HepG2 (cell line): ENCODE results near the gene MDP1. TPM values are rescaled to one million over a fixed set of nuclear protein-coding genes. Genes with fewer than 3 reads are reported as not detected.
A peak's percentile ranks its signal among the peaks of the same experiment; 100 is the strongest.

Experiments
- ATAC-seq: fragments of 200-7000 bp; cut with Tn5 transposase; 3 replicates; pipeline ENCODE4 v1.9.1; 2020; ENCODE audit warnings: mild to moderate bottlenecking, moderate library complexity
- BruUV-seq: library from RNA; stranded (reverse); fragments of 400-500 nt; replicated peaks from 2 replicates; lab custom pipeline; 2021; lab: Mats Ljungman, UMichigan
- CTCF ChIA-PET: fragments of 300-600 bp; formaldehyde crosslinking; extraction: SDS; loops from one replicate; lab custom pipeline; 2021; ENCODE audit warnings: low total read pairs, inconsistent platforms, low intra/inter-chr PET ratio; lab: Yijun Ruan, JAX
- POLR2A ChIA-PET: fragments of 350-600 bp; sonication (Branson Sonifier 250); formaldehyde crosslinking; loops from one replicate; lab custom pipeline; 2020; ENCODE audit warnings: antibody characterized with exemption, inconsistent platforms; lab: Yijun Ruan, JAX
- DNase-seq: peaks from one replicate; pipeline ENCODE4 v3.0.0-alpha.2; 2015; ENCODE audit warnings: low spot score
- FAIRE-seq: peaks from 3 replicates; lab custom pipeline; 2011; peaks lifted over from hg19 to GRCh38; lab: Jason Lieb, UNC
- H2AFZ ChIP-seq: one replicate; pipeline ENCODE4 v1.6.1; 2011; ENCODE audit warnings: low read length, inconsistent platforms
- H3K27ac ChIP-seq: fragments of 300-600 bp; 3 replicates; pipeline ENCODE4 v1.8.0; 2011; ENCODE audit warnings: mixed run types, mild to moderate bottlenecking, mixed read lengths, low read length, inconsistent platforms; ENCODE audit not compliant: insufficient read depth; ENCODE audit errors: extremely low read length
- H3K27me3 ChIP-seq, 2 experiments: fragments of 200-600 bp in 1 of 2; 2 replicates in 1 of 2; 3 replicates in 1 of 2; pipeline versions ENCODE4 v1.6.0 to v1.8.0; 2011; ENCODE audit warnings: low read length in 2 of 2, mild to moderate bottlenecking in 2 of 2, moderate library complexity in 2 of 2, inconsistent platforms in 1 of 2; ENCODE audit not compliant: insufficient read depth in 2 of 2, control insufficient read depth in 1 of 2
- H3K36me3 ChIP-seq, 2 experiments: fragments of 200-600 bp in 1 of 2; replicated peaks in 1 of 2; 2 replicates in 1 of 2; 3 replicates in 1 of 2; pipeline versions ENCODE4 v1.5.1 to v1.8.0; 2011; ENCODE audit warnings: low read length in 2 of 2, inconsistent platforms in 1 of 2; ENCODE audit not compliant: insufficient read depth in 2 of 2, control insufficient read depth in 1 of 2
- H3K4me1 ChIP-seq: 2 replicates; pipeline ENCODE4 v1.5.1; 2012; ENCODE audit warnings: low read length, inconsistent platforms; ENCODE audit not compliant: insufficient read depth
- H3K4me2 ChIP-seq: 2 replicates; pipeline ENCODE4 v1.6.0; 2011; ENCODE audit warnings: low read depth, low read length, inconsistent platforms
- H3K4me3 ChIP-seq, 3 experiments: fragments of 200-600 bp in 1 of 3; sonication (generic), shearing (Covaris generic) in 1 of 3; replicated peaks in 1 of 3; 2 replicates each; pipeline ENCODE4 v1.5.1; 2011 to 2016; ENCODE audit warnings: low read length in 3 of 3, inconsistent platforms in 2 of 3, low read depth in 2 of 3, mild to moderate bottlenecking in 2 of 3, control low read depth in 1 of 3, mixed read lengths in 1 of 3; ENCODE audit not compliant: insufficient read depth in 1 of 3
- H3K79me2 ChIP-seq: one replicate; pipeline ENCODE4 v1.6.1; 2011; ENCODE audit warnings: low read length, inconsistent platforms; ENCODE audit not compliant: insufficient read depth
- H3K9ac ChIP-seq: 2 replicates; pipeline ENCODE4 v1.6.0; 2011; ENCODE audit warnings: mild to moderate bottlenecking, low read depth, low read length, inconsistent platforms; ENCODE audit not compliant: insufficient read depth
- H3K9me3 ChIP-seq: 2 replicates; pipeline ENCODE4 v1.5.1; 2012; ENCODE audit warnings: mild to moderate bottlenecking, low read length
- H4K20me1 ChIP-seq: 2 replicates; pipeline ENCODE4 v1.6.0; 2011; ENCODE audit warnings: inconsistent platforms, mild to moderate bottlenecking, low read length, moderate library complexity; ENCODE audit not compliant: insufficient read depth
- AGO2 ChIP-seq: fragments of 200-400 bp; formaldehyde crosslinking; optimal IDR thresholded peaks from 2 replicates; pipeline ENCODE3; 2017; ENCODE audit warnings: mild to moderate bottlenecking, low read depth, low read length, moderate library complexity
- DR1 ChIP-seq: sonication (generic); formaldehyde crosslinking; IDR thresholded peaks from 2 replicates; pipeline ENCODE4 v1.8.0; 2021; ENCODE audit warnings: mild to moderate bottlenecking, missing genetic modification reagents, inconsistent platforms
- EEA1 ChIP-seq: sonication (generic); formaldehyde crosslinking; IDR thresholded peaks from 2 replicates; pipeline ENCODE4 v1.5.1; 2020; ENCODE audit warnings: mild to moderate bottlenecking, missing genetic modification reagents, borderline replicate concordance
- HCFC1 ChIP-seq: fragments of 150-350 bp; IDR thresholded peaks from 2 replicates; pipeline ENCODE4 v1.6.1; 2014; ENCODE audit warnings: low read depth, low read length
- MAFF ChIP-seq: IDR thresholded peaks from 2 replicates; pipeline ENCODE4 v1.6.1; 2011; ENCODE audit warnings: low read depth, low read length, improper control_type of control experiment
- MAFK ChIP-seq, 2 experiments: IDR thresholded peaks in 1 of 2; conservative IDR thresholded peaks in 1 of 2; 2 replicates each; pipeline ENCODE4 v1.6.1; 2011; ENCODE audit warnings: improper control_type of control experiment in 2 of 2, low read length in 2 of 2
- MXI1 ChIP-seq: IDR thresholded peaks from 3 replicates; pipeline ENCODE4 v1.6.1; 2012; ENCODE audit warnings: low read depth, low read length, inconsistent platforms, borderline replicate concordance
- PAF1 ChIP-seq: IDR thresholded peaks from 2 replicates; pipeline ENCODE4 v1.6.1; 2016; ENCODE audit warnings: missing genetic modification reagents, missing compliant biosample characterization
- POLR2AphosphoS2 ChIP-seq: IDR thresholded peaks from 2 replicates; pipeline ENCODE4 v1.6.1; 2011; ENCODE audit warnings: low read depth, low read length, improper control_type of control experiment
- SKI ChIP-seq: fragments of 450-650 bp; IDR thresholded peaks from one replicate; pipeline ENCODE4 v1.6.1; 2018; ENCODE audit warnings: mild to moderate bottlenecking; ENCODE audit not compliant: partially characterized antibody
- ZBTB3 ChIP-seq: sonication (generic); formaldehyde crosslinking; IDR thresholded peaks from 2 replicates; pipeline ENCODE4 v1.4.0; 2020; ENCODE audit warnings: low read depth, mild to moderate bottlenecking, moderate library complexity, missing genetic modification reagents, borderline replicate concordance
- ZNF136 ChIP-seq: sonication (generic); formaldehyde crosslinking; IDR thresholded peaks from 2 replicates; pipeline ENCODE4 v1.8.1; 2022; ENCODE audit warnings: low read depth, mild to moderate bottlenecking, moderate library complexity, missing genetic modification reagents
- ZNF382 ChIP-seq: sonication (generic); formaldehyde crosslinking; IDR thresholded peaks from 2 replicates; pipeline ENCODE4 v1.5.0; 2020; ENCODE audit warnings: missing genetic modification reagents, mild to moderate bottlenecking, borderline replicate concordance
- ZNF570 ChIP-seq: sonication (generic); formaldehyde crosslinking; IDR thresholded peaks from 2 replicates; pipeline ENCODE4 v1.4.0; 2020; ENCODE audit warnings: mild to moderate bottlenecking, missing genetic modification reagents, borderline replicate concordance
- WGBS: methylation state at CpG from one replicate; pipeline ENCODE4 v1.1.6; 2017; ENCODE audit warnings: low lambda C conversion rate; 5-methylcytosine and 5-hydroxymethylcytosine counted together
- in situ Hi-C: cut with HindIII; loops from 2 replicates; pipeline ENCODE4 v1.10.0; 2017; ENCODE audit warnings: low pct_unique_long_range_greater_than_20kb; ENCODE audit not compliant: extremely low pct_ligation_motif_present
- intact Hi-C: fragments of 100-400 bp; cut with micrococcal nuclease; formaldehyde crosslinking; loops from one replicate; pipeline ENCODE4 v1.10.0; 2022; ENCODE audit not compliant: unreplicated experiment
- polyA plus RNA-seq, 8 experiments: library from polyadenylated mRNA; depleted of rRNA in 3 of 8; stranded (reverse) in 7 of 8; unstranded in 1 of 8; fragments of >200 nt; fragmentation: Illumina TruSeq in 4 of 8; extraction: Trizol in 4 of 8; gene quantifications; 2 replicates each; pipeline versions ENCODE4 v1.2.1 to v1.2.3, GENCODE V29; 2011 to 2016; ENCODE audit warnings: low read depth in 4 of 8, missing spikeins in 1 of 8, mixed read lengths in 1 of 8; ENCODE audit not compliant: insufficient read depth in 1 of 8
- total RNA-seq, 5 experiments: library from RNA; depleted of rRNA; stranded (reverse); fragments of >200 nt; fragmentation: Illumina TruSeq; extraction: Trizol; gene quantifications; 2 replicates each; pipeline ENCODE4 v1.2.3, GENCODE V29; 2016; ENCODE audit warnings: low read depth in 1 of 5
- TF ChIP-seq, protein P1 (sequence below): IDR thresholded peaks from 2 replicates; pipeline ENCODE4 v1.6.1; 2016; ENCODE audit warnings: missing biosample characterization, missing genetic modification reagents, low read depth
- TF ChIP-seq, protein P2 (sequence below): sonication (generic); formaldehyde crosslinking; IDR thresholded peaks from 2 replicates; pipeline ENCODE4 v1.5.1; 2020; ENCODE audit warnings: missing genetic modification reagents, mild to moderate bottlenecking, borderline replicate concordance
- TF ChIP-seq, protein P3 (sequence below): sonication (generic); formaldehyde crosslinking; IDR thresholded peaks from 2 replicates; pipeline ENCODE4 v1.5.0; 2020; ENCODE audit warnings: mild to moderate bottlenecking, missing genetic modification reagents

The MDP1 gene
- total and polyA plus RNA-seq, 2 of the 13 experiments (the other 11 are each of a cell fraction or from before 2014, with no cell fraction given), result 44.1 to 48.7 TPM

DNA sequence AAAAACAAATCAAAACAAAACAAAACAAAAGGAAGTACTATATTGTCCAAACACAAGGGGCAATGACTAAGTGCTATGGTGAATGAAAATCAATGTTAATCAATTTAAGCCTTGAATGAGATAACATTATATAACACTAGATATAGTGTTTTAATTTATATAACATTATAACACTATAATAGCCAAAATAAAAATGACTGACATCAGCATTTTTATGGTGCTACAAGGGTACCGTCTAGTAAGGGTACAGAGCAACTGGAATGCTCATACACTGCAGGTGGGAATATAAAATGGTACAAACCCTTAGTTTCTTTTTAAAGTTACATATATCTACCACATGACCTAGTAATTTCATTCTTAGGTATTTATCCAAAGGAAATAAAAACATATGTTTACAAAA, 10.6 kb upstream of the MDP1 start:
- H3K79me2 ChIP-seq, result peaks cover 73% of the 10 kb centered on the region
- H2AFZ ChIP-seq, result no peak overlapping the region
- intact Hi-C loops, result no loop called here
- H3K9ac ChIP-seq, result no peak overlapping the region
- TF ChIP-seq ZNF136 (CRISPR knock-in tag), result no peak
- TF ChIP-seq EEA1 (CRISPR knock-in tag), result no peak
- TF ChIP-seq MAFK (conservative IDR thresholded peaks at IDR 0.05 in 1 of 2, IDR thresholded peaks at IDR 0.05 in 1 of 2; ENCODE audit: low read length in 2 of 2), result peak; percentile 99 to 100
- no peak for TF ChIP-seq POLR2AphosphoS2
- peak; percentile 98 for TF ChIP-seq MAFF
- TF ChIP-seq ZNF382 (CRISPR knock-in tag), result no peak
- peak; percentile 29 for TF ChIP-seq AGO2
- no peak for TF ChIP-seq SKI
- no peak for TF ChIP-seq ZBTB3 (CRISPR knock-in tag)
- TF ChIP-seq, protein P1, sequence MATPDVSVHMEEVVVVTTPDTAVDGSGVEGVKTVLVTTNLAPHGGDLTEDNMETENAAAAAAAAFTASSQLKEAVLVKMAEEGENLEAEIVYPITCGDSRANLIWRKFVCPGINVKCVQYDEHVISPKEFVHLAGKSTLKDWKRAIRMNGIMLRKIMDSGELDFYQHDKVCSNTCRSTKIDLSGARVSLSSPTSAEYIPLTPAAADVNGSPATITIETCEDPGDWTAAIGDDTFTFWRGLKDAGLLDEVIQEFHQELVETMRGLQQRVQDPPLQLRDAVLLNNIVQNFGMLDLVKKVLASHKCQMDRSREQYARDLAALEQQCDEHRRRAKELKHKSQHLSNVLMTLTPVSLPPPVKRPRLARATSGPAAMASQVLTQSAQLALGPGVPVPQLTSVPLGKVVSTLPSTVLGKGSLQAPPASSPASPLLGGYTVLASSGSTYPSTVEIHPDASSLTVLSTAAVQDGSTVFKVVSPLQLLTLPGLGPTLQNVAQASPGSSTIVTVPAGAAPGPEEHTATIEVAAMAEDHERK, result no peak
- TF ChIP-seq, protein P2, sequence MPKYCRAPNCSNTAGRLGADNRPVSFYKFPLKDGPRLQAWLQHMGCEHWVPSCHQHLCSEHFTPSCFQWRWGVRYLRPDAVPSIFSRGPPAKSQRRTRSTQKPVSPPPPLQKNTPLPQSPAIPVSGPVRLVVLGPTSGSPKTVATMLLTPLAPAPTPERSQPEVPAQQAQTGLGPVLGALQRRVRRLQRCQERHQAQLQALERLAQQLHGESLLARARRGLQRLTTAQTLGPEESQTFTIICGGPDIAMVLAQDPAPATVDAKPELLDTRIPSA, result no peak
- no peak for TF ChIP-seq ZNF570 (CRISPR knock-in tag)
- TF ChIP-seq MXI1, result no peak
- no peak for TF ChIP-seq HCFC1
- TF ChIP-seq, protein P3, sequence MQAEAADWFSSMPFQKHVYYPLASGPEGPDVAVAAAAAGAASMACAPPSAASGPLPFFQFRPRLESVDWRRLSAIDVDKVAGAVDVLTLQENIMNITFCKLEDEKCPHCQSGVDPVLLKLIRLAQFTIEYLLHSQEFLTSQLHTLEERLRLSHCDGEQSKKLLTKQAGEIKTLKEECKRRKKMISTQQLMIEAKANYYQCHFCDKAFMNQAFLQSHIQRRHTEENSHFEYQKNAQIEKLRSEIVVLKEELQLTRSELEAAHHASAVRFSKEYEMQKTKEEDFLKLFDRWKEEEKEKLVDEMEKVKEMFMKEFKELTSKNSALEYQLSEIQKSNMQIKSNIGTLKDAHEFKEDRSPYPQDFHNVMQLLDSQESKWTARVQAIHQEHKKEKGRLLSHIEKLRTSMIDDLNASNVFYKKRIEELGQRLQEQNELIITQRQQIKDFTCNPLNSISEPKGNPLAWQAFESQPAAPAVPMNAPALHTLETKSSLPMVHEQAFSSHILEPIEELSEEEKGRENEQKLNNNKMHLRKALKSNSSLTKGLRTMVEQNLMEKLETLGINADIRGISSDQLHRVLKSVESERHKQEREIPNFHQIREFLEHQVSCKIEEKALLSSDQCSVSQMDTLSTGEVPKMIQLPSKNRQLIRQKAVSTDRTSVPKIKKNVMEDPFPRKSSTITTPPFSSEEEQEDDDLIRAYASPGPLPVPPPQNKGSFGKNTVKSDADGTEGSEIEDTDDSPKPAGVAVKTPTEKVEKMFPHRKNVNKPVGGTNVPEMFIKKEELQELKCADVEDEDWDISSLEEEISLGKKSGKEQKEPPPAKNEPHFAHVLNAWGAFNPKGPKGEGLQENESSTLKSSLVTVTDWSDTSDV (CRISPR knock-in tag), result no peak
- no peak for TF ChIP-seq PAF1 (CRISPR knock-in tag)
- no peak for TF ChIP-seq DR1 (CRISPR knock-in tag)
- TF ChIP-seq, all 625 proteins: peak for 3
- CTCF ChIA-PET, result no interaction called here
- Histone ChIP-seq H3K4me3 (no peak overlapping the region), H3K27ac (no peak overlapping the region), H3K4me2 (no peak overlapping the region), H3K36me3 (peaks cover 1 to 17% of the 10 kb centered on the region in 2 experiments; a peak in 2 of 5 replicates), H3K4me1 (peaks cover 31% of the 10 kb centered on the region), H4K20me1 (peaks cover 1% of the 10 kb centered on the region; the same call in 1 of the 2 replicates), H3K27me3 (peaks cover 0 to 1% of the 10 kb centered on the region in 2 experiments; a peak in 1 of 5 replicates), H3K9me3 (no peaks in the 10 kb centered on the region)
- FAIRE-seq, result no peak
- no peak for DNase-seq
- 94% methylated on average over 1 of the region's 1 CpG for WGBS
- ATAC-seq, result no peak
- in situ Hi-C loops, result no loop called here
- no TSS peak for BruUV-seq
- POLR2A ChIA-PET, result interaction anchor here (1.5 to 1.8 kb wide), 2 partner anchors 16 to 132 kb away, joined by 6 to 10 read pairs; partner anchors contain the start of genes PCK2 and TINF2
